Measurements from ENCODE around the gene ARL3. TPM values are rescaled to one million over a fixed set of nuclear protein-coding genes. Genes with fewer than 3 reads are reported as not detected.
A peak's percentile ranks its signal among the peaks of the same experiment; 100 is the strongest.

ARL3 gene
- total RNA-seq, 4 donors from 2014 or later: 3.4 to 6.0 (median 3.8) TPM

- no peak for TF ChIP-seq POLR2A (IDR thresholded peaks at IDR 0.05)
- TF ChIP-seq CTCF (IDR thresholded peaks at IDR 0.05): no peak
- no peak for TF ChIP-seq EP300 (IDR thresholded peaks at IDR 0.05)
- no peak for TF ChIP-seq POLR2AphosphoS5 (IDR thresholded peaks at IDR 0.05)
- H3K36me3 ChIP-seq: peaks cover 22% of the 10 kb centered on the region
- H3K4me3 ChIP-seq: peak overlapping the region; percentile 73
- DNase-seq (ENCODE audit: low spot score in 2 of 2): no peak
- H3K27me3 ChIP-seq: no peaks in the 10 kb centered on the region
- H3K27ac ChIP-seq: peak overlapping the region; percentile 54
- peaks cover 79% of the 10 kb centered on the region for H3K4me1 ChIP-seq
- WGBS: 27% methylated on average over 16 of the region's 25 CpGs
- H3K9me3 ChIP-seq: no peaks in the 10 kb centered on the region
These were observed 65.1 kb downstream of the ARL3 start for GRCh38 chr10:102648889-102649796.

- DNase-seq (ENCODE audit: low spot score in 2 of 2): no peak
- H3K4me3 ChIP-seq: peak overlapping the region; percentile 73
- no peaks in the 10 kb centered on the region for H3K9me3 ChIP-seq
- no peak for TF ChIP-seq CTCF (IDR thresholded peaks at IDR 0.05)
- no peak for TF ChIP-seq EP300 (IDR thresholded peaks at IDR 0.05)
- TF ChIP-seq POLR2AphosphoS5 (IDR thresholded peaks at IDR 0.05): no peak
- TF ChIP-seq POLR2A (IDR thresholded peaks at IDR 0.05): no peak
- H3K27ac ChIP-seq: peak overlapping the region; percentile 7
- peaks cover 77% of the 10 kb centered on the region for H3K4me1 ChIP-seq
- 34% methylated on average over 5 of the region's 12 CpGs for WGBS
- H3K36me3 ChIP-seq: peaks cover 17% of the 10 kb centered on the region
- no peaks in the 10 kb centered on the region for H3K27me3 ChIP-seq
These were observed 65.8 kb downstream of the ARL3 start for GRCh38 chr10:102648269-102648888.

GRCh38 chr10:102647443-102648268 lies 66.5 kb downstream of the ARL3 start:
- H3K27ac ChIP-seq: peak overlapping the region; percentile 99
- H3K36me3 ChIP-seq: peaks cover 14% of the 10 kb centered on the region
- no peaks in the 10 kb centered on the region for H3K27me3 ChIP-seq
- DNase-seq (ENCODE audit: low spot score in 2 of 2): no peak
- no peaks in the 10 kb centered on the region for H3K9me3 ChIP-seq
- TF ChIP-seq POLR2A (IDR thresholded peaks at IDR 0.05) (no peak), POLR2AphosphoS5 (IDR thresholded peaks at IDR 0.05) (no peak), EP300 (IDR thresholded peaks at IDR 0.05) (no peak), CTCF (IDR thresholded peaks at IDR 0.05) (no peak)
- 29% methylated on average over 6 of the region's 7 CpGs for WGBS
- H3K4me3 ChIP-seq: peak overlapping the region; percentile 73
- peaks cover 72% of the 10 kb centered on the region for H3K4me1 ChIP-seq

DNA sequence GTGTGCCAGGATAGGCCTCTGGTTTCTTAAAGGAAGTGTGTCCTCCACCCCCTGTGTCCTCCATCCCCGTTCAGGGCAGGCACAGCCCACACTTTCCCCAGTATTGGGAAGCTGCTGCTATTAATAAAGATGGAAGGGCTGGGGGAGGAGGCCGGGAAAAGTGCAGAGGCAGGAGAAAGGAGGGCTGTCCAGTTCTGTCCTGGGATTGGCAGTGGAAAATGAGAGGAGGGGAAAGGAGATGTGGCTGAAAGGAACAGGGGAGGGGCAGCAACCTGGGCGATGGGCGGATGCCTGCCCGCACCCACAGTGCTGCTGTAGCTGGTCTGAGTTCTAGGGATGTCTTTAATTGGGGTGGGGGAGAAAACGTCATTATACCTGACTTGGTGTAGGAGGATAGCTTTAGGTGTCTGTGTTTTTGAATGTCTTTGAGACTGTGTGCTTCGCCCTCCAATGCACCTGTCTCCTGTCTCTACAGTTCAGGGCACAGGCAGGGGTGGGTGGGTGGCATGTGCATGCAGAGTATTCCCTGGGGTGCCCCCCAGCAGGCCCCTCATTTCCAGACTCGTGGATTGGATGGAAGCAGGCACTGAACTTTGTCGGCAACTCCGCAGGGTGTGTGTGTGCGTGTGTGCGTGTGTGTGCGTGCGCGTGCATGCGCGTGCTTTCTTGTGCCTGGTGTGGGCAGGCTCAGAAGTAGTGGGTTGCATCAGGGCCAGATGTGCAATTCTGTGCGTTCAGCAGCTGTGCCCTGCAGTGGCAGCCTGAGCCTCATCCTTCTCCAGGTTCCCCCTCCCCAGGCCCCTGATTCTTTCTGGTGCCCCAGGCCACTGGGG lies 67.4 kb downstream of the ARL3 start:
- Histone ChIP-seq H3K4me1 (peaks cover 63% of the 10 kb centered on the region), H3K36me3 (peaks cover 9% of the 10 kb centered on the region), H3K4me3 (peak overlapping the region; percentile 73), H3K27me3 (no peaks in the 10 kb centered on the region), H3K9me3 (no peaks in the 10 kb centered on the region), H3K27ac (peak overlapping the region; percentile 99)
- no peak for DNase-seq (ENCODE audit: low spot score in 2 of 2)
- TF ChIP-seq EP300 (IDR thresholded peaks at IDR 0.05) (no peak), CTCF (IDR thresholded peaks at IDR 0.05) (no peak), POLR2AphosphoS5 (IDR thresholded peaks at IDR 0.05) (no peak), POLR2A (IDR thresholded peaks at IDR 0.05) (no peak)
- 4% methylated on average over 8 of the region's 18 CpGs for WGBS

Measured in suprapubic skin (tissue), 4 donors.